GM19324 (cell line): ENCODE data around the gene EFNA2.
"Not testable (repeated sequence)": the region's sequence is repeated elsewhere in the genome, so short reads cannot be mapped to it uniquely, and the experiment has no call there.

Experiments used
- ATAC-seq: cut with Tn5 transposase; IDR thresholded peaks from one replicate; pipeline ENCODE4 v1.9.1; 2021; ENCODE audit warnings: mild to moderate bottlenecking, moderate library complexity; ENCODE audit not compliant: unreplicated experiment, low FRiP score

EFNA2 gene

GRCh38 chr19:1285737-1286360 is at the start of gene EFNA2:
Gene EFNA2, plus strand, starts transcription at chr19:1285873. Its CDS starts 296 bp downstream, at chr19:1286169.
- no peak for ATAC-seq

GRCh38 chr19:1236576-1236975 is 49.1 kb upstream of the EFNA2 start:
- no peak for ATAC-seq

- ATAC-seq: no peak
These were observed 48.5 kb upstream of the EFNA2 start for GRCh38 chr19:1237027-1237659.

- no peak for ATAC-seq
These were observed 47.8 kb upstream of the EFNA2 start, which contains the start of gene CBARP for GRCh38 chr19:1237754-1238368. Gene CBARP, minus strand, starts transcription at chr19:1238005. Its CDS starts 1,905 bp downstream, at chr19:1236100.

- no peak for ATAC-seq
These were observed 47.0 kb upstream of the EFNA2 start for GRCh38 chr19:1238369-1239303.

GRCh38 chr19:1239420-1239795 is 46.3 kb upstream of the EFNA2 start:
- no peak for ATAC-seq

GRCh38 chr19:1239796-1240737 is 45.6 kb upstream of the EFNA2 start:
- ATAC-seq: peak; percentile 32

- no peak for ATAC-seq
These were observed 44.7 kb upstream of the EFNA2 start for GRCh38 chr19:1240925-1241324.

GRCh38 chr19:1241417-1242095 is 44.1 kb upstream of the EFNA2 start, which contains the start of gene ATP5F1D:
Gene ATP5F1D, plus strand, starts transcription at chr19:1241751. Its CDS starts 100 bp downstream, at chr19:1241851.
- peak; percentile 64 for ATAC-seq

GRCh38 chr19:1243768-1244692 is 41.6 kb upstream of the EFNA2 start:
- ATAC-seq: no peak

- ATAC-seq: no peak
These were observed 40.8 kb upstream of the EFNA2 start for GRCh38 chr19:1244693-1245451.

GRCh38 chr19:1245494-1246264 is 40.0 kb upstream of the EFNA2 start:
- no peak for ATAC-seq

GRCh38 chr19:1246265-1247087 is 39.2 kb upstream of the EFNA2 start:
- ATAC-seq: not testable (repeated sequence)

- ATAC-seq: no peak
These were observed 37.9 kb upstream of the EFNA2 start for GRCh38 chr19:1247748-1248138.

GRCh38 chr19:1248139-1248785 is 37.4 kb upstream of the EFNA2 start, which contains the start of gene MIDN:
Gene MIDN, plus strand, starts transcription at chr19:1248583. Its CDS starts 1,714 bp downstream, at chr19:1250297.
- ATAC-seq: peak; percentile 18
